WI38 (cell line): ENCODE measurements around the gene SERPINA1.

Experiments used
- H3K4me3 ChIP-seq: 2 replicates; pipeline ENCODE4 v1.5.1; 2011; ENCODE audit warnings: low read depth, mild to moderate bottlenecking, control low read depth, low read length
- TF ChIP-seq, protein P1 (sequence below): IDR thresholded peaks from 2 replicates; pipeline ENCODE4 v1.5.1; 2012; ENCODE audit warnings: low read depth, mild to moderate bottlenecking, control low read depth, low read length

The SERPINA1 gene

DNA sequence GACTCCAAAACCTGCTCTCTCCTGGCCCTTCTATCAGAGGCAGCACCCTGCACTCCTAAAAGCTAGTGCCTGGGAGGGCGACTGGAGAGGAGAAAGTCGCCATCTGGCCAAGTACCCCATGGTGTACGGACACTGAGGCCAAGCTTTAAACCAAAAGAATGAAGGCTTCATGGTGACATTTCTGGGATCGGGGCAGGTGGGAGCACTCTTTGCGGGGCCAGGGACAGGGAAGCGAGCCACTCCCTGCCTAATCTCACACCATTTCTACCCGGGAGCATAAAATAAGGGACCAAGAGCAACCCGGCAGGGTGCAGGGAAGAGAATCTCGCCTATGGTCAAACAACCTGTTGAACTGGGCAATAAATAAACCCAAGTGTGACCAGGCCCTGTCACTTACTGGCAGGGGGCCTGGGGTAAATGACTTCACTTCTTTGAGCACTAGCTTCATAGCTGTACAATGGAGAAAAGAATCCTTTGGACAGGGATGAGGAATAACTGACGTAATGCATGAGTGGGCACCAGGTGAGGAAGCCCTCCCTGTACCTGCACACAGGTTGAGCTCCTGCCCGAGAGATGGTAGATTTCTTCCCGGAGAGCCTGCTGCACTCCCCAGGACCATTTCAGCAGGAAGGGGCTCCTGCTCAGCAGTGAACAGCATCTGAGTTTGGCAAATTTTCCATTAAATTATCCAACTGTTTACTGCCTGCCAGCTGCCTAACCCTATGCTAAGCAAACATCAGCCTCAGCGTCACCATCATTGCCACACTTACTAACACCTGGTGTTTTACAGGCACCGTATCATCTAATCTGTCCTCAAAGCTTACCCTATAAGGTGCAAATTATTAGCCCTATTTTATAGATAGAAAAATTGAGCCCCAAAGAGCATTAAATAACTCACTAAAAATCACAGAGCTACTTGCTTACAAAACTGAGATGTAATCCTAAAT is 2.0 kb downstream of the SERPINA1 start:
- TF ChIP-seq, protein P1, sequence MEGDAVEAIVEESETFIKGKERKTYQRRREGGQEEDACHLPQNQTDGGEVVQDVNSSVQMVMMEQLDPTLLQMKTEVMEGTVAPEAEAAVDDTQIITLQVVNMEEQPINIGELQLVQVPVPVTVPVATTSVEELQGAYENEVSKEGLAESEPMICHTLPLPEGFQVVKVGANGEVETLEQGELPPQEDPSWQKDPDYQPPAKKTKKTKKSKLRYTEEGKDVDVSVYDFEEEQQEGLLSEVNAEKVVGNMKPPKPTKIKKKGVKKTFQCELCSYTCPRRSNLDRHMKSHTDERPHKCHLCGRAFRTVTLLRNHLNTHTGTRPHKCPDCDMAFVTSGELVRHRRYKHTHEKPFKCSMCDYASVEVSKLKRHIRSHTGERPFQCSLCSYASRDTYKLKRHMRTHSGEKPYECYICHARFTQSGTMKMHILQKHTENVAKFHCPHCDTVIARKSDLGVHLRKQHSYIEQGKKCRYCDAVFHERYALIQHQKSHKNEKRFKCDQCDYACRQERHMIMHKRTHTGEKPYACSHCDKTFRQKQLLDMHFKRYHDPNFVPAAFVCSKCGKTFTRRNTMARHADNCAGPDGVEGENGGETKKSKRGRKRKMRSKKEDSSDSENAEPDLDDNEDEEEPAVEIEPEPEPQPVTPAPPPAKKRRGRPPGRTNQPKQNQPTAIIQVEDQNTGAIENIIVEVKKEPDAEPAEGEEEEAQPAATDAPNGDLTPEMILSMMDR = no peak
- H3K4me3 ChIP-seq = no peak overlapping the region

- H3K4me3 ChIP-seq = no peak overlapping the region
Measured at GRCh38 chr14:94385553-94386057, 2.8 kb downstream of the SERPINA1 start.

DNA sequence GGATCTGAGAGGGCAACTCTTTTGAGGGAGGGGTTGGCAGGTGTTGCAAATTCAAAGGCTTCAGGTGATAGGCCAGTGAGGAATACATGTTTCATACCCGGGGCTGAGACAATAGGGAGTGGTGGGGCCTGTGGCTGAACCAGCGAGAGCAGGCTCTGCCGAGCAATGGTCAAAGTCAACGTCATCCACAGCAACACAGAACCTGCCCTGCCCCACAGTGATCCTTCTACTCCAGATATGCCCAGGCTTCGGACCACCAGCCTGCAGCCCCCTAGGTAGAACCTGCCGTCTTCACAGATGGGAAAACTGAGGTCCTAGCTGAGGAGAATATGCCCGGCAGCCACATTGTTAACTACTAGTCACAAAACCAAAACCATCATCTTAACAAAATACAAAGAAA is 4.1 kb downstream of the SERPINA1 start:
- TF ChIP-seq, protein P1 = no peak
- no peak overlapping the region for H3K4me3 ChIP-seq

More at GRCh38 chr14:94385553-94386057, 2.8 kb downstream of the SERPINA1 start:
- TF ChIP-seq, protein P1 = no peak

DNA sequence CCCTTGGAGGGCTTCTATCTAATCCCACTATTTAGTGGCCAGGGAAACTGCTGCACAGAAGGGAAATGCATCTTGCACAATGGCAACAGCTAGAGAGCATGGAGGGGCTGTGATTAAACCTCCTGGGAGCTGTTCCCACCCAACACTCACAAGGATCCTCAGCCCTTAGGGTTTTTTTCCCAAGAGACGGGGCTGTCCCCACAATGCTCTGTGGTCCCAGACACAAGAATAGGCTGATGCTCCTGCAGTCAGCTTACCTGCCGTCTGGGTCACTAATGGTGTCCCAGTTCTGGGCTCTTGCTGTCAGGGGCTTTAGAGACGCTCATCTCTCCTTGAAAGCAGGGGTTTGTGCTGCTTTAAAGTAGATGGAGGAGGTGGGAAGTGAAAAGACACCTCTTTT is 4.6 kb downstream of the SERPINA1 start:
- TF ChIP-seq, protein P1 = no peak

GRCh38 chr14:94382716-94383596 is 5.4 kb downstream of the SERPINA1 start:
- TF ChIP-seq, protein P1 = no peak
- no peak overlapping the region for H3K4me3 ChIP-seq

More for the DNA sequence above, 4.6 kb downstream of the SERPINA1 start:
- H3K4me3 ChIP-seq = no peak overlapping the region

DNA sequence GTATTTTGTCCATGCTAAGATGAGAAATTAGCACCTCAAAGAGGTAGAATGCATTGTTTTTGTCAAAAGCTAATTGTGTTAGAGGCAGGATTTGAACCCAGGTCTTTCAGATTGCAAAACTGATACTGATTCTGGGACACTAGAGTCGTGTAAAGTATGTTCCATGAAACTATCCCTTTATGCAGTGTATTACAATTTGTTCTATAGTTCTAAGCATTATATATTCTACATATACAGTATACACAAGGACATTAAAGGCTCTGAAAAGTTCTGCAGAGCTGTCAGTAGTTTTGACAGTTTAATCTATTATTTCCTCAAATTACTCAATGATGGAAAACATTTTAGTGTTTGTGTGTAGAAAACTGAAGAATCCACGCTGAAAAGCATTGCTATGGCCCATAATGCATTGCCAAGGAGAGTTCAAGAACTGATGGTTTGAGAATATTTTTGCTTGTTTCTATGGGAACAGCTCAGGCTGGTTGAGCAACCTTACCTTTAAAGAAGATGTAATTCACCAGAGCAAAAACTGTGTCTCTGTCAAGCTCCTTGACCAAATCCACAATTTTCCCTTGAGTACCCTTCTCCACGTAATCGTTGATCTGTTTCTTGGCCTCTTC is 6.2 kb downstream of the SERPINA1 start:
- H3K4me3 ChIP-seq = no peak overlapping the region
- TF ChIP-seq, protein P1 = no peak
